IPS-15b (cell line): ENCODE data around the gene PARD3B.

ENCODE experiments used
- H3K27me3 ChIP-seq: one replicate; pipeline ENCODE4 v1.6.1; 2013; ENCODE audit warnings: low read length; ENCODE audit not compliant: control insufficient read depth, insufficient read depth
- H3K36me3 ChIP-seq: one replicate; pipeline ENCODE4 v1.6.1; 2013; ENCODE audit warnings: low read length; ENCODE audit not compliant: control insufficient read depth, insufficient read depth
- H3K4me1 ChIP-seq: one replicate; pipeline ENCODE4 v1.6.1; 2013; ENCODE audit warnings: mild to moderate bottlenecking, low read length; ENCODE audit not compliant: control insufficient read depth, insufficient read depth
- H3K4me3 ChIP-seq: one replicate; pipeline ENCODE4 v1.5.1; 2013; ENCODE audit warnings: low read depth, low read length
- H3K9ac ChIP-seq: one replicate; pipeline ENCODE4 v1.6.1; 2013; ENCODE audit warnings: low read depth, mild to moderate bottlenecking, low read length
- H3K9me3 ChIP-seq: one replicate; pipeline ENCODE4 v1.6.1; 2013; ENCODE audit warnings: mild to moderate bottlenecking, low read length; ENCODE audit not compliant: control insufficient read depth, insufficient read depth

PARD3B gene

GRCh38 chr2:204575463-204575862 is 30.2 kb downstream of the PARD3B start:
- Histone ChIP-seq H3K36me3 (no peaks in the 10 kb centered on the region), H3K27me3 (no peaks in the 10 kb centered on the region), H3K9me3 (no peaks in the 10 kb centered on the region), H3K4me1 (no peaks in the 10 kb centered on the region), H3K4me3 (no peak overlapping the region), H3K9ac (no peak overlapping the region)

- Histone ChIP-seq H3K27me3 (no peaks in the 10 kb centered on the region), H3K4me3 (no peak overlapping the region), H3K4me1 (no peaks in the 10 kb centered on the region), H3K36me3 (no peaks in the 10 kb centered on the region), H3K9ac (no peak overlapping the region), H3K9me3 (no peaks in the 10 kb centered on the region)
Observed at GRCh38 chr2:204576362-204576979, 31.2 kb downstream of the PARD3B start.

GRCh38 chr2:204578928-204579598 is 33.8 kb downstream of the PARD3B start:
- no peaks in the 10 kb centered on the region for H3K27me3 ChIP-seq
- no peaks in the 10 kb centered on the region for H3K36me3 ChIP-seq
- H3K9me3 ChIP-seq, result no peaks in the 10 kb centered on the region
- H3K4me3 ChIP-seq, result no peak overlapping the region
- no peak overlapping the region for H3K9ac ChIP-seq
- H3K4me1 ChIP-seq, result no peaks in the 10 kb centered on the region

- no peaks in the 10 kb centered on the region for H3K36me3 ChIP-seq
- H3K9me3 ChIP-seq, result no peaks in the 10 kb centered on the region
- no peaks in the 10 kb centered on the region for H3K27me3 ChIP-seq
- no peak overlapping the region for H3K4me3 ChIP-seq
- no peaks in the 10 kb centered on the region for H3K4me1 ChIP-seq
- H3K9ac ChIP-seq, result no peak overlapping the region
Observed at GRCh38 chr2:204581946-204582345, 36.7 kb downstream of the PARD3B start.

- Histone ChIP-seq H3K4me1 (no peaks in the 10 kb centered on the region), H3K36me3 (no peaks in the 10 kb centered on the region)
Observed at GRCh38 chr2:204583773-204584172, 38.5 kb downstream of the PARD3B start.

GRCh38 chr2:204585930-204586329 is 40.7 kb downstream of the PARD3B start:
- Histone ChIP-seq H3K27me3 (no peaks in the 10 kb centered on the region), H3K9me3 (no peaks in the 10 kb centered on the region)

More at GRCh38 chr2:204583773-204584172, 38.5 kb downstream of the PARD3B start:
- H3K9ac ChIP-seq, result no peak overlapping the region
- H3K27me3 ChIP-seq, result no peaks in the 10 kb centered on the region
- no peaks in the 10 kb centered on the region for H3K9me3 ChIP-seq
- no peak overlapping the region for H3K4me3 ChIP-seq

GRCh38 chr2:204586444-204587180 is 41.3 kb downstream of the PARD3B start:
- Histone ChIP-seq H3K9me3 (no peaks in the 10 kb centered on the region), H3K9ac (no peak overlapping the region)

More at GRCh38 chr2:204585930-204586329, 40.7 kb downstream of the PARD3B start:
- H3K36me3 ChIP-seq, result no peaks in the 10 kb centered on the region
- no peak overlapping the region for H3K9ac ChIP-seq
- H3K4me3 ChIP-seq, result no peak overlapping the region
- no peaks in the 10 kb centered on the region for H3K4me1 ChIP-seq

GRCh38 chr2:204590063-204590462 is 44.8 kb downstream of the PARD3B start:
- H3K4me1 ChIP-seq, result no peaks in the 10 kb centered on the region
- H3K9me3 ChIP-seq, result no peaks in the 10 kb centered on the region

More at GRCh38 chr2:204586444-204587180, 41.3 kb downstream of the PARD3B start:
- Histone ChIP-seq H3K4me3 (no peak overlapping the region), H3K27me3 (no peaks in the 10 kb centered on the region), H3K36me3 (no peaks in the 10 kb centered on the region), H3K4me1 (no peaks in the 10 kb centered on the region)

GRCh38 chr2:204591225-204591624 is 46.0 kb downstream of the PARD3B start:
- H3K9ac ChIP-seq, result no peak overlapping the region
- H3K4me1 ChIP-seq, result no peaks in the 10 kb centered on the region
- no peaks in the 10 kb centered on the region for H3K9me3 ChIP-seq
- no peaks in the 10 kb centered on the region for H3K36me3 ChIP-seq
- H3K4me3 ChIP-seq, result no peak overlapping the region
- H3K27me3 ChIP-seq, result no peaks in the 10 kb centered on the region

More at GRCh38 chr2:204590063-204590462, 44.8 kb downstream of the PARD3B start:
- Histone ChIP-seq H3K4me3 (no peak overlapping the region), H3K36me3 (no peaks in the 10 kb centered on the region), H3K27me3 (no peaks in the 10 kb centered on the region), H3K9ac (no peak overlapping the region)

GRCh38 chr2:204604061-204604460 is 58.8 kb downstream of the PARD3B start:
- no peaks in the 10 kb centered on the region for H3K36me3 ChIP-seq
- no peaks in the 10 kb centered on the region for H3K9me3 ChIP-seq
- no peaks in the 10 kb centered on the region for H3K4me1 ChIP-seq
- no peak overlapping the region for H3K9ac ChIP-seq
- no peaks in the 10 kb centered on the region for H3K27me3 ChIP-seq
- H3K4me3 ChIP-seq, result no peak overlapping the region

GRCh38 chr2:204608237-204608939 is 63.1 kb downstream of the PARD3B start:
- no peaks in the 10 kb centered on the region for H3K9me3 ChIP-seq
- no peaks in the 10 kb centered on the region for H3K27me3 ChIP-seq
- no peaks in the 10 kb centered on the region for H3K4me1 ChIP-seq
- no peak overlapping the region for H3K4me3 ChIP-seq
- H3K9ac ChIP-seq, result no peak overlapping the region
- H3K36me3 ChIP-seq, result no peaks in the 10 kb centered on the region
